ENCODE data around the gene RNF169. TPM values are rescaled to one million over a fixed set of nuclear protein-coding genes. Genes with fewer than 3 reads are reported as not detected.

Gene RNF169
- 13.0 and 14.5 TPM in 2 replicates for total RNA-seq

DNA sequence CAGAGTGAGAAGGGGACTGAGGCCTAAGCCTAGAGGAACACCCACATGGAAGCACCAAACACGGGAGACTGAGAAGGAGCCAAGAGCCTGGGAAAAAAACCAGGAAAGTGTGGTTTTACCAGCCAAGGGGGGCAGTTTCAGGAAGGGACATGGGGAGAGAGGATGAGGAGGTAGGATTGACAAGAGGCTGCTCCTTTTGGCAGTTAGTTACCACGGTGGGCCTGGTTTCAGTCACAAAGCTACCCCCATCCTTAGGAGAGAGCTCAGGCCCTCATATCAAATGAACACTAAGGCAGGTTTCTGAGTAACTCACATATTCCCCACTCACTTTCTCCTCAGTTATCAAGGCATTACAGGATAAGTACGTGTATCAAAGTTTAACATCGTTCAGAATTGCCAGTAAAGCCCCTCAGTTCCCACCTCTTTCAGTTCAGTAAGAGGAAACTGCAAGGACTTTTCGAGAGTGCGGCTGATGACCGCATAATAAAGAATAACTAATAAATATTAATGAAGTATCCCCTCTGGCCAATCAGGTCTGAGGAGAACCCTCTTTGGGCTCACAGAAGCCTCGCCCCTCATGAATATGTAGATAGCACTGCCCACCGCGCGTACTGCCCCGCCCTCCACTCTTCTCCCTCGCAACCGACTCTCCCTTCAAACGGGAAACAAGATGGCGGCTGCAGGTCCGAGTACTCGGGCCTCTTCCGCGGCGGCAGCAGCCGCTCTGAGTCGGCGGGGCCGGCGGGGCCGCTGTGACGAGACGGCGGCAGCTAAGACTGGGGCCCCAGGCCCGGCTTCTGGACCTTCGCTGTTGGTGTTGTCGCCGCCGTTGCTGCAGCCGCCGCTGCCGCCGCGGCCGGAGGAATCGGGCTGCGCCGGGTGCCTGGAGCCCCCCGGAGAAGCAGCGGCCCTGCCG is at the start of gene RNF169:
TSS of gene RNF169 (plus strand) at position 639 of the 916 bp plus-strand sequence. CDS start at position 671, 32 bp downstream.
- peak; percentile 94 to 99 for DNase-seq (ENCODE audit: low read depth in 2 of 2)

- DNase-seq (ENCODE audit: low read depth in 2 of 2), result no peak
These were observed 48.8 kb upstream of the RNF169 start for GRCh38 chr11:74699615-74700396.

GRCh38 chr11:74701351-74701750 is 47.3 kb upstream of the RNF169 start:
- peak in 1 of 2 donors; percentile 13 for DNase-seq (ENCODE audit: low read depth in 2 of 2)

GRCh38 chr11:74702383-74703007 is 46.2 kb upstream of the RNF169 start:
- DNase-seq (ENCODE audit: low read depth in 2 of 2), result peak; percentile 36 to 63

- no peak for DNase-seq (ENCODE audit: low read depth in 2 of 2)
These were observed 45.4 kb upstream of the RNF169 start for GRCh38 chr11:74703211-74703610.

- DNase-seq (ENCODE audit: low read depth in 2 of 2), result no peak
These were observed 41.5 kb upstream of the RNF169 start for GRCh38 chr11:74707182-74707581.

- DNase-seq (ENCODE audit: low read depth in 2 of 2), result no peak
These were observed 40.8 kb upstream of the RNF169 start for GRCh38 chr11:74707602-74708510.

- DNase-seq (ENCODE audit: low read depth in 2 of 2), result no peak
These were observed 39.5 kb upstream of the RNF169 start for GRCh38 chr11:74709175-74709574.

GRCh38 chr11:74710281-74710938 is 38.2 kb upstream of the RNF169 start:
- DNase-seq (ENCODE audit: low read depth in 2 of 2), result peak in 1 of 2 donors; percentile 36

- no peak for DNase-seq (ENCODE audit: low read depth in 2 of 2)
These were observed 35.0 kb upstream of the RNF169 start for GRCh38 chr11:74713686-74714085.

DNA sequence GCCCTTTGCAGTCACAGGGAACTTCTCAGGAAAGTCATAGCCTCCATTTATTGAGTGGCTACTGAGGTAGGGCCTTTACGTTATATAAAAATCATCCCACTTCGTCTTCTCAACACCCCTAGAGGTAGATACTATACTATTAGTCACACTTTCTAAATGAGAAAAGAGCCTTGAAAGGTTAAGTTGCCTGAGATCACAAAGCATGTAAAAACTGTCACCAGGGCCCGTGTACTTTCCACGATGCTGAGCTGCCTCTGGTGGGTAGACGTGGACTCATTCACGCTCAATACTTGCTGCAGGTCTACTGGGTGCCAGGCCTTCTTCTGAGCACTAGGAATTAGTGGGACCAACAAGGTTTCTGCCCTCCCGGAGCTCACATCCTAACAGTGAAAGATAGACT is 33.7 kb upstream of the RNF169 start:
- DNase-seq (ENCODE audit: low read depth in 2 of 2), result no peak

DNA sequence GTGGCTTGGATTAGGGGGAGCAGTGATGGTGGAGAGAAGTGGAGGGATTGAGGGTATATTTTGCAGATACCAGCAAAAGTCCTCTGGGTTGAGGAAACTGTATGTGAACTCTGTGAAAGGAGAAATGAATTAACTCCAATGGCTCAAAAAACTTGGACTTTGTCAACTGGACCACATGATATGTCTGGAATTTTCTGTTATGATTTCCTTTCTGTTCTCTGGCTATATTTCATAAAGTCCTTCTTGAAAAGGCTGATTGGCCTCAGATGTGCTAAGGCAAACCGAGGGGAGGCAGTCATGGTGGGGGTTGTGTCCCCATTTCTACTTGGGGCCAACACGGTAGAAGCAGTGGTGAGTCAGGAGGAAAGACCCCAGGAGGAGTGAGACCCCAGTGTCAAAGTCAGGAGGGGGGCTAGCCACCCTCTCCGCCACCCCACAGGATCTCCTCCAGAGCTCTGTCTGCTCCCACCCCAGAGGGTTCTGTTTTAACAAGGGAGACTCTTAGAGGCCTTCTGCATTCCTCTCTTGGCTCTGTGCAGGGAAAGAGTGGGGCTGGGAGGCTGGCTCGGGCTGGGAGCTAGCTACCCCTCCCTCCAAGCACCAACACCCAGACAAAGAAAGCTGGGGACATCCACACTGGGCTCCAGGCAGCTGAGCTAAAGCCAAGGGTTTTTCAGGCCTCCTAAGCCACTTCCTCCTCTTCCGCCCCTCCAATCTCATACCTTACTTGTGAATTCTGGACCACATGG is 31.3 kb upstream of the RNF169 start:
- no peak for DNase-seq (ENCODE audit: low read depth in 2 of 2)

GRCh38 chr11:74719011-74719410 is 29.6 kb upstream of the RNF169 start:
- no peak for DNase-seq (ENCODE audit: low read depth in 2 of 2)

- DNase-seq (ENCODE audit: low read depth in 2 of 2), result no peak
These were observed 27.8 kb upstream of the RNF169 start for GRCh38 chr11:74720596-74721478.

GRCh38 chr11:74721479-74721835 is 27.2 kb upstream of the RNF169 start:
- DNase-seq (ENCODE audit: low read depth in 2 of 2), result no peak

DNA sequence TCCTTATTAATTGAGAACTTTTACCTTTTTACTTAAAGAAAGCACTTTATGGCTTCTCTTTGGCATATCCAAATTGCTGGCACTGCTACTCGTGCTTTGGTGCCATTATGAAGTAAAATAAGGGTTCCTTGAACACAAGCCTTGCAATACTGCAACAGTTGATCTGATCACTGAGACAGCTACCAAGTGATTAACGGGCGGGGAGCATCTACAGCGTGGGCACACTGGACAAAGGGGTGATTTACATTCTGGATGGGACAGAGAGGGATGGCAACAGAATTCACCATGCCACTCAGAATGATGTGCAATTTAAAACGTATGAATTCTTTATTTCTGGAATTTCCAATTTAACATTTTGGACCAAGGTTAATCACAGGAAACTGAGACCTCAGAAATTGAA is 25.1 kb upstream of the RNF169 start:
- DNase-seq (ENCODE audit: low read depth in 2 of 2), result no peak

- no peak for DNase-seq (ENCODE audit: low read depth in 2 of 2)
These were observed 22.9 kb upstream of the RNF169 start for GRCh38 chr11:74725701-74726100.

- peak; percentile 48 to 66 for DNase-seq (ENCODE audit: low read depth in 2 of 2)
These were observed 22.0 kb upstream of the RNF169 start for GRCh38 chr11:74726547-74727182.
